CD14-positive monocyte (primary cell): ENCODE data around the gene RSRC1. TPM values are rescaled to one million over a fixed set of nuclear protein-coding genes. Genes with fewer than 3 reads are reported as not detected.

ENCODE experiments used
- DNase-seq, 3 donors: peaks; one replicate each; pipeline ENCODE4 v3.0.0-alpha.2; 2011 to 2022
- H2AFZ ChIP-seq: 2 replicates; pipeline ENCODE4 v1.6.0; 2012; ENCODE audit warnings: mild to moderate bottlenecking, low read depth, low read length, inconsistent platforms; ENCODE audit not compliant: insufficient read depth, poor library complexity, severe bottlenecking
- H3K27ac ChIP-seq, 2 donors: 1 replicate in 1 of 2; 2 replicates in 1 of 2; pipeline ENCODE4 v1.5.1; 2012 to 2013; ENCODE audit warnings: low read length in 2 of 2, control low read depth in 1 of 2, inconsistent platforms in 1 of 2, low read depth in 1 of 2, mild to moderate bottlenecking in 1 of 2
- H3K27me3 ChIP-seq, 2 donors: one replicate each; pipeline versions ENCODE4 v1.6.0 to v1.6.1; 2011 to 2013; ENCODE audit warnings: low read length in 2 of 2; ENCODE audit not compliant: control insufficient read depth in 2 of 2, insufficient read depth in 2 of 2
- H3K36me3 ChIP-seq, 2 donors: replicated peaks in 1 of 2; 1 replicate in 1 of 2; 2 replicates in 1 of 2; pipeline versions ENCODE4 v1.5.1 to v1.6.1; 2012 to 2013; ENCODE audit warnings: low read length in 2 of 2, control low read depth in 1 of 2, inconsistent platforms in 1 of 2, mild to moderate bottlenecking in 1 of 2; ENCODE audit not compliant: insufficient read depth in 2 of 2, control insufficient read depth in 1 of 2
- H3K4me1 ChIP-seq, 2 donors: 1 replicate in 1 of 2; 2 replicates in 1 of 2; pipeline versions ENCODE4 v1.5.1 to v1.6.1; 2012 to 2013; ENCODE audit warnings: low read length in 2 of 2, control low read depth in 1 of 2, inconsistent platforms in 1 of 2, mild to moderate bottlenecking in 1 of 2, moderate library complexity in 1 of 2; ENCODE audit not compliant: insufficient read depth in 2 of 2, control insufficient read depth in 1 of 2
- H3K4me2 ChIP-seq: replicated peaks from 2 replicates; pipeline ENCODE3; 2012; ENCODE audit warnings: low read length, moderate library complexity, mild to moderate bottlenecking; ENCODE audit not compliant: poor library complexity, severe bottlenecking; ENCODE audit errors: extremely low read depth
- H3K4me3 ChIP-seq, 3 experiments: fragments of 200-600 bp in 1 of 3; sonication (generic) in 1 of 3; replicated peaks in 1 of 3; 1 replicate in 2 of 3; 2 replicates in 1 of 3; pipeline ENCODE4 v1.5.1; 2011 to 2013; ENCODE audit warnings: low read length in 3 of 3, mild to moderate bottlenecking in 3 of 3, control low read depth in 2 of 3, low read depth in 2 of 3, inconsistent platforms in 1 of 3, moderate library complexity in 1 of 3
- H3K79me2 ChIP-seq: 2 replicates; pipeline ENCODE4 v1.6.0; 2012; ENCODE audit warnings: mild to moderate bottlenecking, control low read depth, inconsistent platforms, low read length, moderate library complexity; ENCODE audit not compliant: insufficient read depth
- H3K9ac ChIP-seq: 2 replicates; pipeline ENCODE4 v1.6.0; 2017; ENCODE audit warnings: low read length, mild to moderate bottlenecking; ENCODE audit not compliant: insufficient read depth, poor library complexity, severe bottlenecking
- H3K9me3 ChIP-seq, 2 donors: replicated peaks in 1 of 2; 1 replicate in 1 of 2; 2 replicates in 1 of 2; pipeline versions ENCODE4 v1.5.1 to v1.6.1; 2012 to 2013; ENCODE audit warnings: low read length in 2 of 2, control low read depth in 1 of 2; ENCODE audit not compliant: control insufficient read depth in 1 of 2, insufficient read depth in 1 of 2
- H4K20me1 ChIP-seq: 2 replicates; pipeline ENCODE4 v1.6.0; 2012; ENCODE audit warnings: mild to moderate bottlenecking, low read length, control low read depth, moderate library complexity; ENCODE audit not compliant: insufficient read depth
- H3K27ac Mint-ChIP-seq, 7 donors: one replicate each; pipeline ENCODE4 v1.8.0; 2020; ENCODE audit warnings: mild to moderate bottlenecking in 7 of 7, mixed read lengths in 7 of 7, moderate library complexity in 6 of 7, inconsistent platforms in 2 of 7
- H3K27me3 Mint-ChIP-seq, 3 donors: one replicate each; pipeline ENCODE4 v1.8.0; 2021 to 2022; ENCODE audit warnings: low read depth in 3 of 3, mild to moderate bottlenecking in 3 of 3, mixed read lengths in 3 of 3, moderate library complexity in 3 of 3, inconsistent platforms in 1 of 3
- H3K36me3 Mint-ChIP-seq, 2 donors: one replicate each; pipeline ENCODE4 v1.8.0; 2020; ENCODE audit warnings: mixed read lengths in 2 of 2, inconsistent platforms in 1 of 2, mild to moderate bottlenecking in 1 of 2
- H3K4me1 Mint-ChIP-seq: one replicate; pipeline ENCODE4 v1.8.0; 2020; ENCODE audit warnings: mild to moderate bottlenecking, mixed read lengths
- H3K4me3 Mint-ChIP-seq, 2 donors: one replicate each; pipeline ENCODE4 v1.8.0; 2020; ENCODE audit warnings: mild to moderate bottlenecking in 2 of 2, mixed read lengths in 2 of 2, moderate library complexity in 1 of 2
- H3K9me3 Mint-ChIP-seq, 7 donors: one replicate each; pipeline ENCODE4 v1.8.0; 2020 to 2022; ENCODE audit warnings: mixed read lengths in 7 of 7, mild to moderate bottlenecking in 6 of 7, moderate library complexity in 6 of 7, inconsistent platforms in 2 of 7
- WGBS: methylation state at CpG from one replicate; pipeline ENCODE4 v1.1.5; 2013; ENCODE audit warnings: missing lambda C conversion rate; ENCODE audit not compliant: insufficient coverage; 5-methylcytosine and 5-hydroxymethylcytosine counted together
- intact Hi-C, 2 donors: fragments of 100-400 bp; cut with micrococcal nuclease; formaldehyde crosslinking; loops; one replicate each; pipeline versions ENCODE4 v1.15.0 to v1.15.1; 2023
- polyA plus RNA-seq, 3 donors: library from polyadenylated mRNA; depleted of rRNA in 1 of 3; unstranded in 2 of 3; stranded (reverse) in 1 of 3; fragments of 300-500 nt in 2 of 3; fragments of >200 nt in 1 of 3; fragmentation: Illumina TruSeq in 2 of 3; gene quantifications; 1 replicate in 2 of 3; 2 replicates in 1 of 3; pipeline ENCODE4 v1.2.3, GENCODE V29; 2012 to 2021
- TF ChIP-seq, protein P1 (sequence below): fragments of 200-600 bp; IDR thresholded peaks from one replicate; pipeline ENCODE4 v1.8.0; 2022; ENCODE audit warnings: antibody characterized with exemption, mild to moderate bottlenecking

The RSRC1 gene
- polyA plus RNA-seq, 3 donors = 6.6 to 31.7 (median 15.1) TPM

DNA sequence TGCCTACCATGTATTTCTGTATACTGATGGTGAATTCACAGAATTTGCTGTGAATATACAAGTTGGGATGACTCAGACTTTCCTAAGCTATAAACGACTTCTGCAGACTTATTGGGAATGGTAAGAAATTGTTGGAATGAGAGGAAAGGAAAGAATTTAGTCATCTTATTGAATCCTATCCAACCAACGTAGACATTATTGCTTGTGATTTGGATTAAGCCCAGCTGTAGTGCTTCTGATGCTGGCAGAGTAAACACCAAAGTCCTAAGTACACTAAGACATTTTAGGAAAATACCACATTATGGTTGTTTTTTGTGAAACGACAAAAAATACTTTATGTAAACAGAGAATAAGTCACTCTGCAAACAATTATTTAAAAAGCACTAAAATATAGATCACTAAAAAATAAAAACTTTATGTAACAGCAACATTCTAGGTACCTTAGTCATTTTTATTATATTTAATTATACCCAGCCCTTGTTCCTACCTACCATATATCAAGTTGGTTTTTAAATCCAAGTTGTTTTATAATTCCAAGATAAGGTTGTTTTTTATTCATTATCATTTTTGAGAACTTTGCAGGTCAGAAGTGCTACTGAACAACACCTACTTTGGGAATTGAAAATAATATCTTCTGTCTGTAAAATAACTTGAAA, 361.9 kb downstream of the RSRC1 start:
- Histone ChIP-seq H3K79me2 (no peaks in the 10 kb centered on the region), H3K9ac (no peak overlapping the region), H2AFZ (no peak overlapping the region), H3K36me3 (no peaks in the 10 kb centered on the region), H3K4me1 (no peaks in the 10 kb centered on the region), H3K27me3 (no peaks in the 10 kb centered on the region), H3K4me2 (no peak overlapping the region), H3K27ac (no peak overlapping the region), H4K20me1 (no peaks in the 10 kb centered on the region), H3K4me3 (no peak overlapping the region), H3K9me3 (no peaks in the 10 kb centered on the region)
- Mint-ChIP-seq H3K27me3 (no peaks in the 10 kb centered on the region), H3K4me1 (no peaks in the 10 kb centered on the region), H3K27ac (no peak overlapping the region), H3K36me3 (peaks cover 3 to 4% of the 10 kb centered on the region in 2 donors), H3K9me3 (peaks cover 0 to 3% (median 0%) of the 10 kb centered on the region in 7 donors), H3K4me3 (no peak overlapping the region)
- TF ChIP-seq, protein P1, sequence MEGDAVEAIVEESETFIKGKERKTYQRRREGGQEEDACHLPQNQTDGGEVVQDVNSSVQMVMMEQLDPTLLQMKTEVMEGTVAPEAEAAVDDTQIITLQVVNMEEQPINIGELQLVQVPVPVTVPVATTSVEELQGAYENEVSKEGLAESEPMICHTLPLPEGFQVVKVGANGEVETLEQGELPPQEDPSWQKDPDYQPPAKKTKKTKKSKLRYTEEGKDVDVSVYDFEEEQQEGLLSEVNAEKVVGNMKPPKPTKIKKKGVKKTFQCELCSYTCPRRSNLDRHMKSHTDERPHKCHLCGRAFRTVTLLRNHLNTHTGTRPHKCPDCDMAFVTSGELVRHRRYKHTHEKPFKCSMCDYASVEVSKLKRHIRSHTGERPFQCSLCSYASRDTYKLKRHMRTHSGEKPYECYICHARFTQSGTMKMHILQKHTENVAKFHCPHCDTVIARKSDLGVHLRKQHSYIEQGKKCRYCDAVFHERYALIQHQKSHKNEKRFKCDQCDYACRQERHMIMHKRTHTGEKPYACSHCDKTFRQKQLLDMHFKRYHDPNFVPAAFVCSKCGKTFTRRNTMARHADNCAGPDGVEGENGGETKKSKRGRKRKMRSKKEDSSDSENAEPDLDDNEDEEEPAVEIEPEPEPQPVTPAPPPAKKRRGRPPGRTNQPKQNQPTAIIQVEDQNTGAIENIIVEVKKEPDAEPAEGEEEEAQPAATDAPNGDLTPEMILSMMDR = no peak
- DNase-seq = no peak
- intact Hi-C loops = no loop called here
- no CpG with 5 or more reads among the region's 3 CpGs for WGBS

DNA sequence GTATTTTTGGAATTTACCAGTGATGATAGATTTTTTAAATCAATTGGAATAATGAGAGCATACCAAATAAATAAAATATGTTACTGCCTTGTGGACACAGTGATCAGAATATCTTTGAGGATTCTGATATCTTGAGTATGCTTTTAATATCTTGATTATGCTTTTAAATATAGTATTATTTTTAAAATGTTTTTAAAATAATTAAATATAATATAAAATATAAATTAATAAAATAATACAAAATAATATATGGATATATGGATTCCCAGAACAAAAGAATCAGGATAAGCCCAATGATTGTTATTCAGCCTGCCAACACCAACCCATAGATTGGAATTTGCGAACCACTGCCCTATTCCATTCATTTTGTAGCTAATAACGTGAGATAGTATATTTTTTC, 369.2 kb downstream of the RSRC1 start:
- peaks cover 0 to 3% of the 10 kb centered on the region in 2 donors for H3K36me3 Mint-ChIP-seq
- H3K27me3 Mint-ChIP-seq = peaks cover 0 to 1% (median 0%) of the 10 kb centered on the region in 3 donors
- WGBS = no CpG with 5 or more reads among the region's 2 CpGs
- H3K36me3 ChIP-seq = no peaks in the 10 kb centered on the region
- TF ChIP-seq, protein P1 = no peak
- H3K4me1 Mint-ChIP-seq = no peaks in the 10 kb centered on the region
- no peak overlapping the region for H3K9ac ChIP-seq
- H3K9me3 Mint-ChIP-seq = no peaks in the 10 kb centered on the region
- no peak overlapping the region for H3K27ac ChIP-seq
- H3K4me2 ChIP-seq = no peak overlapping the region
- H3K27me3 ChIP-seq = no peaks in the 10 kb centered on the region
- H3K4me3 ChIP-seq = no peak overlapping the region
- no peak overlapping the region for H3K27ac Mint-ChIP-seq
- no peaks in the 10 kb centered on the region for H3K9me3 ChIP-seq
- no peak overlapping the region for H3K4me3 Mint-ChIP-seq
- H3K4me1 ChIP-seq = no peaks in the 10 kb centered on the region
- no peaks in the 10 kb centered on the region for H3K79me2 ChIP-seq
- no peak overlapping the region for H2AFZ ChIP-seq
- no peaks in the 10 kb centered on the region for H4K20me1 ChIP-seq
- intact Hi-C loops = no loop called here
- DNase-seq = no peak
